Naive thymus-derived CD4-positive, alpha-beta T cell (primary cell): Measurements from ENCODE around the gene TCF7L2. TPM values are rescaled to one million over a fixed set of nuclear protein-coding genes. Genes with fewer than 3 reads are reported as not detected.

Experiments used
- ATAC-seq: fragments of 150-1000 bp; cut with Tn5 transposase; 2 replicates; pipeline ENCODE4 v1.10.0; 2021; ENCODE audit warnings: mild to moderate bottlenecking, moderate library complexity
- CTCF ChIA-PET: fragments of 350-600 bp; sonication (Branson Sonifier 250); formaldehyde crosslinking; loops from one replicate; lab custom pipeline; 2021; ENCODE audit warnings: antibody characterized with exemption; lab: Charles Lee
- POLR2A ChIA-PET: fragments of 350-600 bp; sonication (Branson Sonifier 250); formaldehyde crosslinking; loops from one replicate; lab custom pipeline; 2021; ENCODE audit warnings: antibody characterized with exemption, inconsistent platforms; lab: Charles Lee
- DNase-seq, 9 donors: peaks; one replicate each; pipeline versions ENCODE4 v3.0.0 to v3.0.0-alpha.2; 2020 to 2022; ENCODE audit warnings: mixed read lengths in 1 of 9
- H3K27ac ChIP-seq: one replicate; pipeline ENCODE4 v1.7.0; 2013; ENCODE audit warnings: mild to moderate bottlenecking, low read depth, low read length, moderate library complexity
- H3K27me3 ChIP-seq, 2 donors: one replicate each; pipeline ENCODE4 v1.7.0; 2013; ENCODE audit warnings: low read length in 2 of 2, mild to moderate bottlenecking in 2 of 2, moderate library complexity in 2 of 2; ENCODE audit not compliant: control insufficient read depth in 2 of 2, insufficient read depth in 2 of 2
- H3K36me3 ChIP-seq, 3 experiments: 1 replicate in 2 of 3; 2 replicates in 1 of 3; pipeline ENCODE4 v1.7.0; 2013; ENCODE audit warnings: low read length in 3 of 3, mild to moderate bottlenecking in 3 of 3, moderate library complexity in 1 of 3; ENCODE audit not compliant: insufficient read depth in 3 of 3, control insufficient read depth in 2 of 3
- H3K4me1 ChIP-seq, 2 donors: one replicate each; pipeline ENCODE4 v1.7.0; 2013; ENCODE audit warnings: low read length in 2 of 2, mild to moderate bottlenecking in 2 of 2, moderate library complexity in 1 of 2; ENCODE audit not compliant: control insufficient read depth in 2 of 2, insufficient read depth in 2 of 2
- H3K4me3 ChIP-seq: 2 replicates; pipeline ENCODE4 v1.7.0; 2013; ENCODE audit warnings: mild to moderate bottlenecking, low read length
- H3K9me3 ChIP-seq, 3 experiments: 1 replicate in 2 of 3; 2 replicates in 1 of 3; pipeline ENCODE4 v1.7.0; 2013; ENCODE audit warnings: low read length in 3 of 3; ENCODE audit not compliant: control insufficient read depth in 2 of 3
- H3K27ac Mint-ChIP-seq, 9 donors: one replicate each; pipeline ENCODE4 v1.8.0; 2020 to 2022; ENCODE audit warnings: mixed read lengths in 9 of 9, mild to moderate bottlenecking in 8 of 9, moderate library complexity in 5 of 9, inconsistent platforms in 2 of 9
- H3K27me3 Mint-ChIP-seq, 5 donors: one replicate each; pipeline ENCODE4 v1.8.0; 2021 to 2022; ENCODE audit warnings: mixed read lengths in 5 of 5, mild to moderate bottlenecking in 1 of 5
- H3K36me3 Mint-ChIP-seq, 5 donors: one replicate each; pipeline ENCODE4 v1.8.0; 2020 to 2022; ENCODE audit warnings: mixed read lengths in 5 of 5, mild to moderate bottlenecking in 3 of 5, inconsistent platforms in 1 of 5
- H3K4me1 Mint-ChIP-seq, 7 donors: one replicate each; pipeline ENCODE4 v1.8.0; 2020 to 2022; ENCODE audit warnings: mixed read lengths in 7 of 7, mild to moderate bottlenecking in 3 of 7, inconsistent platforms in 1 of 7
- H3K4me3 Mint-ChIP-seq, 10 donors: one replicate each; pipeline ENCODE4 v1.8.0; 2020 to 2022; ENCODE audit warnings: mild to moderate bottlenecking in 10 of 10, mixed read lengths in 10 of 10, moderate library complexity in 6 of 10, inconsistent platforms in 2 of 10
- H3K9me3 Mint-ChIP-seq, 11 donors: one replicate each; pipeline ENCODE4 v1.8.0; 2020 to 2022; ENCODE audit warnings: mixed read lengths in 11 of 11, mild to moderate bottlenecking in 4 of 11, inconsistent platforms in 1 of 11, moderate library complexity in 1 of 11
- intact Hi-C, 2 donors: fragments of 100-400 bp; cut with micrococcal nuclease; formaldehyde crosslinking; loops; one replicate each; pipeline ENCODE4 v1.15.1; 2023
- polyA plus RNA-seq, 2 donors: library from polyadenylated mRNA; unstranded; fragments of 300-500 nt; fragmentation: Illumina TruSeq; gene quantifications; one replicate each; pipeline ENCODE4 v1.2.3, GENCODE V29; 2021
- total RNA-seq, 6 experiments: library from RNA in 5 of 6; stranded (reverse) in 5 of 6; gene quantifications; 1 replicate in 5 of 6; 2 replicates in 1 of 6; pipeline ENCODE4 v1.2.3 and lab custom pipeline; 2021 to 2026

Gene TCF7L2
- total and polyA plus RNA-seq, 7 experiments from 2014 or later, result 0.39 to 31.4 (median 3.1) TPM

DNA sequence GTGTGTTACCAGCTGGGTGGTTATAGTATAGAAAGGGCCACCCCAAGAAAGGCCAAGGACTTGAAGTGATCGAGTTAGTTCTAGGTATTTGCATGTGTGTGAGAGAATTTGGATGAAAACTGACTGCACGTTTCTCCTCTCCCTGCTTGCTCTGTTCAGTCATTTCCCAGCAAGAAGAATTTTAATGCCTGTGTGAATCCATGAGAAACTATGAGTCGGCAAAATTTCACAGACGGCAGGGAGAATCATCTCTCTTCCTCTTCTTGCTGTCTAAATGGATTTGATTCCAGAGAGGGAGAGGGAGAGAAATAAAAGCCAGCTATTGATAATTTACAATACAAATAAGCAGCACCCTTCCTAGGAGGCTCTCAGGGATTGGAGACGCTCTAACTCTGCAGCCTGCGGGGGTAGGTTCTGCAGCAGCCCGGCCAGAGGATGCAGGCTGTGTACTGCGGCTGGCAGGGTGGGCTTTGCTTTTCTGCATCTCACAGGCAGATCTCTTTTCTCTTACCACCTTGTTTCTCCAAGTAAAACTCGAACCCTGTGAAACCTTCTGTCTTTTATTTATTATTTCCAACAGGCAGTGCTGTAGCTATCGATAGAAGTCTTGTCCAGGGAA is 183.6 kb downstream of the TCF7L2 start:
- CTCF ChIA-PET, result no interaction called here
- no peak overlapping the region for H3K4me3 Mint-ChIP-seq

DNA sequence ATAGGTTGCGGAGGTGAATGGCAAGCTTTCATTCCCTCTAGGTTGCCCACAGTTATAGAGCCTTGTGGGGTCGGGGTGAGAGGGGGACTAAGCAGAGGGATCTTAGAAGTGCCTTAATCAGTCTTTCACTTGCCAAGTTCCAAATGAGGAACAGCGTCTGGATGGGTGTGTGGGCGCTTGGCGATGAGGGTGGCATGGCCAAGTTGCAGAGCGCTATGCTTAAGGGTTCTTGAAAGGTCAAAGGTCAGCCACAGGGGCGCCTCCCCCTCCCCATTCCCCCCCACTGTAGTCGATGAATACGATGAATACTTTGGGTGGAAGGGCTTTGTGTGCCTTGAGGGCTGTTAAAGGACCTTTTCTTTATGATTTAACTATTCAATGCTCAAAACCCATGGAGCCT is 185.0 kb downstream of the TCF7L2 start:
- H3K9me3 ChIP-seq, result no peaks in the 10 kb centered on the region
- ChIA-PET POLR2A (no interaction called here), CTCF (no interaction called here)
- DNase-seq (no peak), ATAC-seq (no peak)
- no peak overlapping the region for H3K4me3 ChIP-seq
- no peaks in the 10 kb centered on the region for H3K4me1 ChIP-seq
- H3K27ac ChIP-seq, result no peak overlapping the region
- Mint-ChIP-seq H3K27me3 (peaks cover 4 to 24% (median 11%) of the 10 kb centered on the region in 5 donors), H3K36me3 (no peaks in the 10 kb centered on the region), H3K4me1 (peaks cover 0 to 3% (median 0%) of the 10 kb centered on the region in 7 donors), H3K9me3 (no peaks in the 10 kb centered on the region), H3K4me3 (no peak overlapping the region), H3K27ac (no peak overlapping the region)
- H3K36me3 ChIP-seq, result no peaks in the 10 kb centered on the region
- intact Hi-C loops, result no loop called here
- H3K27me3 ChIP-seq, result no peaks in the 10 kb centered on the region

More for the DNA sequence above, 183.6 kb downstream of the TCF7L2 start:
- intact Hi-C loops, result no loop called here
- ATAC-seq (no peak), DNase-seq (no peak)
- Mint-ChIP-seq H3K36me3 (no peaks in the 10 kb centered on the region), H3K27ac (no peak overlapping the region), H3K4me1 (peaks cover 0 to 2% (median 0%) of the 10 kb centered on the region in 7 donors), H3K9me3 (no peaks in the 10 kb centered on the region), H3K27me3 (peaks cover 9 to 39% (median 21%) of the 10 kb centered on the region in 5 donors)
- no peaks in the 10 kb centered on the region for H3K4me1 ChIP-seq
- H3K27ac ChIP-seq, result no peak overlapping the region
- POLR2A ChIA-PET, result interaction anchor here (0.6 kb wide), 1 partner anchor 49 kb away, joined by 3 read pairs; no protein-coding TSS in a partner anchor
- H3K4me3 ChIP-seq, result no peak overlapping the region
- no peaks in the 10 kb centered on the region for H3K27me3 ChIP-seq
- H3K9me3 ChIP-seq, result no peaks in the 10 kb centered on the region
- no peaks in the 10 kb centered on the region for H3K36me3 ChIP-seq

DNA sequence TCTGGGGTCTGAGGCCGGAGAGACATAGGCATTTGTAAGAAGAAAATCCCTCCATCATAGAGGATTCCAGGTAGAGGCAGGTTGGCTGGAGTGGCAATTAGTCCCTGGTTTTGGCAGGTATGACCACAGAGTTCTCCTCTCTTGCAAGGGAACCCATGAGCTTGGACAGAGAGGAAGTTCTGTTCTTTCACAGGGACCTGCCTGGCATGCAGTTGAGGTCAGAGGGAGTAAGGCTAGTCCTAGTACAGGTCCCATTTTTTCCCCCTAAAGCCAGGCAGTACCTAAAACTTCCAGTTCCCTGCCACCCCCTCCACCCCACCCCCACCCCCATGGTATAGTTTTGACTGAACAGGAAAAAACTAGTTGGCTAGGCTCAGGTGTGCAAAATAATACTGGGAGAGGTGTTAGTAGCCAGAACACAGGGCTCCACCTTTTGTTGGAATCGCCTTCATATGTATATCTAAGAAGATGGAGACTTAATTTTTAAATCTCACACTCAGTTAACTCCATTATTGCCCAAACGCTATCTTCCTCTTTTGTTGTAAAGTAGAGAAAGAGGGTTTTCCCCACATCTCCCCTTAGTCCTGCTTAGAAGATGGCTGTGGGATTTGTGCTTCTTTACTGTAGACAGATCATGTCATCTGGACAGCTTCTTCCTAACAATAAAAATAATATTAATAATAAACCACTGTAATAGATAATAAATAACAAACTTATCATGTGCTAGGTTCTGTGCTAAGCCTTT is 188.1 kb downstream of the TCF7L2 start:
- Histone ChIP-seq H3K36me3 (no peaks in the 10 kb centered on the region), H3K27me3 (no peaks in the 10 kb centered on the region), H3K4me1 (no peaks in the 10 kb centered on the region), H3K27ac (no peak overlapping the region), H3K9me3 (no peaks in the 10 kb centered on the region), H3K4me3 (no peak overlapping the region)
- no peak for DNase-seq
- H3K9me3 Mint-ChIP-seq, result no peaks in the 10 kb centered on the region
- intact Hi-C loops, result no loop called here
- H3K27me3 Mint-ChIP-seq, result peaks cover 0 to 6% (median 3%) of the 10 kb centered on the region in 5 donors
- H3K4me3 Mint-ChIP-seq, result no peak overlapping the region
- POLR2A ChIA-PET, result no interaction called here
- H3K36me3 Mint-ChIP-seq, result peaks cover 0 to under 1% (median 0%) of the 10 kb centered on the region in 5 donors
- CTCF ChIA-PET, result no interaction called here
- no peak overlapping the region for H3K27ac Mint-ChIP-seq
- no peak for ATAC-seq
- peaks cover 0 to 3% (median 0%) of the 10 kb centered on the region in 7 donors for H3K4me1 Mint-ChIP-seq

DNA sequence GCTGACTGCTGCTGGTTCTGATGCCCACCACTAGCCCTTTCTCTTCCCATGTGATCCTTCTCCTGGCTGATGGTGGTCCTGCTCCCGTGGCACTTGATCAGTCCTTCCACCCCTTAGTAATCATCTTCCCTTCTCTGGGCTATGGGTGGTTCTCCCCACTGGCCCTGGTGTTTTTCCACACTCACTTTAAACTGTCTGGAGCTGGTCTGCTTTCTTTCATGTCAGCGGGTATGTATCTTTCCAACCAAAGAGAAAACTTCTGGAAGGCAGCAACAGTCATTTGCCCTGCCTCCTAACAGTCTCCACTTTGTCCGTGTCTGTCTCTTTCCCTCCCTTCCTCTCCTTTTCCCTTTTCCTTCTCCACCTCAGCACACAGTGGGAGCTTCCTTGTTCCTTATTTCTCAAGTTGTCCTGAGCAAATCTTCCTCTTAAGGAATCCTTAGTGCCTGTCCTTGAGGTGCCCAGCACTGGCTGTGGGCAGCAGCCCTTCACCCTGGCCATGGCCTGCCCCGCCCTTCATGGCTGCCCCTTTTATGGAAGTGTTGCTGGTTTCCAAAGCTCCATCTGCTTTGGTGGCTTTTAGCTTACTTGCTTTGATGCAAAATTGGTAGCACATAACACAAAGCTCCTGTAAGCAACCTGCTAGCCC is 189.0 kb downstream of the TCF7L2 start:
- H3K36me3 Mint-ChIP-seq, result peaks cover 0 to 7% (median 0%) of the 10 kb centered on the region in 5 donors
- H3K9me3 ChIP-seq, result no peaks in the 10 kb centered on the region
- DNase-seq (no peak), ATAC-seq (no peak)
- H3K27me3 Mint-ChIP-seq, result peaks cover 0 to 3% (median under 1%) of the 10 kb centered on the region in 5 donors
- intact Hi-C loops, result no loop called here
- peaks cover 0 to 2% (median 0%) of the 10 kb centered on the region in 7 donors for H3K4me1 Mint-ChIP-seq
- H3K27me3 ChIP-seq, result no peaks in the 10 kb centered on the region
- POLR2A ChIA-PET, result no interaction called here
- H3K27ac Mint-ChIP-seq, result no peak overlapping the region
- CTCF ChIA-PET, result no interaction called here
- H3K27ac ChIP-seq, result no peak overlapping the region
- peaks cover 0 to 2% (median 0%) of the 10 kb centered on the region in 11 donors for H3K9me3 Mint-ChIP-seq
- H3K36me3 ChIP-seq, result no peaks in the 10 kb centered on the region
- peak overlapping the region in 1 of 10 donors; percentile 29 for H3K4me3 Mint-ChIP-seq
- no peaks in the 10 kb centered on the region for H3K4me1 ChIP-seq
- H3K4me3 ChIP-seq, result no peak overlapping the region

DNA sequence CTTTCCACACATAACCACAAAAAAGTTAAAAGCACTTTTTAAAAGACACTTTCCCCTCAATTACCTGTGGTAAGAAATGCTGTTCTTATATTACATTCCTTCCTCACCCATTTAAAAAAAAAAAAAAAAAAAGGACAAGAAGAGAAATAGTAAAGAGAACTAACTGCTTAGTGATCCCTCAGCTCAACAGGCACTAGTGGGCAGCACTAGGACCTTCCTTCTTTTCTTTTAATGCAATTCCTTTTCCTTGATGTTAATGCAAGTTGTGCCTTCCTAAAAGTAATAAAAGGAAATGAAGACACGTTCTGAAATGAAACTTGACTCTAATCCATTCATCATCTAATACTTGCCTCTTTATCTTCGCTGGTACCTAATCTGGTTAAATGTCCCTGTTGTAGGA is 189.7 kb downstream of the TCF7L2 start:
- Mint-ChIP-seq H3K27ac (no peak overlapping the region), H3K9me3 (peaks cover 0 to 2% (median 0%) of the 10 kb centered on the region in 11 donors), H3K4me1 (peaks cover 0 to 2% (median 0%) of the 10 kb centered on the region in 7 donors), H3K4me3 (no peak overlapping the region), H3K27me3 (peaks cover 0 to 3% (median 0%) of the 10 kb centered on the region in 5 donors), H3K36me3 (peaks cover 0 to 8% (median 0%) of the 10 kb centered on the region in 5 donors)
- CTCF ChIA-PET, result no interaction called here
- Histone ChIP-seq H3K36me3 (no peaks in the 10 kb centered on the region), H3K9me3 (no peaks in the 10 kb centered on the region), H3K27me3 (no peaks in the 10 kb centered on the region), H3K4me3 (no peak overlapping the region), H3K27ac (no peak overlapping the region), H3K4me1 (no peaks in the 10 kb centered on the region)
- DNase-seq (no peak), ATAC-seq (no peak)
- POLR2A ChIA-PET, result no interaction called here
- intact Hi-C loops, result no loop called here

DNA sequence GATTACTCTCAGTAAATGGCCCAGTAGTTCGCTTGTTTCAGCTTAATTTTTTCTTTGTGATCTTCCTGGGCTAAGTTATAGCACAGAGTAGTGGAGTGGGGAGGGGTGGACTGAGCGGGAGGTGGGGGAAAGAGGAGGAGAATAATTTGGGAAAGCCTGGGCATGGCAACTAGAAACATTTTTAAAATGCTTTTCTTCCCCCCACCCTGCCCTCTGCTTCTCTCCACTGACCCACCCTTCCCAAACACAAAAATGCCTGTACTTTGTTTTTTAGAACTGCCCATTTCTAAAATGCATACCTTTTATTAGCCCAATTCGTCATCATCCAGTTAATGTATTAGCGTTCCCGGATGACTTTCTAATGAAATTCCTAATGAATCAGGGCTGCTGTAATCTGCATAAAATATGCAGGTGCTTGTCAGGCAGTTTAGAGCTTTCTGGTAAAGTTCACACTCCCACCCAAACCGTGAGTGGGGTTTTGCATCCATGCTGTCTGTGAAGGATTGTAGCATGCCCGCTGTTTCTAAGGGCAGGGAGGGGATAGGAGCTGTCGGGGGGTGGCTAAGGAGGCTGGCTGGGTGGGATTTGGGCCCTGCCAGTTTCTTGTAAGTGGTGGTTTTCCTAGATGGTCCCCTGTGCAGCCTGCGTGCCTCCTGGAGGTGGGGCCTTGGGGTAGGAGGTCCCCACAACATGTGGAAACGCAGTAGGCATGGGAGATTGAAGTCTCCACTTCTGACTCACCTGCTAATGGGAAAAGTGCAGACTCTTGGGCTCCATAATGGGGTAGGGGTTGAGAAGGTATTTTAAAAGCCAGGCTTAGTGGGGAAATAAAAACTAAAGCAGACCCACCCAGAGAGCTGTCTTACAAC is 190.3 kb downstream of the TCF7L2 start:
- H3K27me3 Mint-ChIP-seq, result peaks cover 0 to 3% (median 0%) of the 10 kb centered on the region in 5 donors
- no peak for DNase-seq
- peaks cover 0 to 8% (median 0%) of the 10 kb centered on the region in 5 donors for H3K36me3 Mint-ChIP-seq

More for the DNA sequence above, 190.3 kb downstream of the TCF7L2 start:
- intact Hi-C loops, result no loop called here
- ChIA-PET POLR2A (no interaction called here), CTCF (no interaction called here)
- peaks cover 0 to 2% (median 0%) of the 10 kb centered on the region in 11 donors for H3K9me3 Mint-ChIP-seq
- H3K4me3 ChIP-seq, result no peak overlapping the region
- no peaks in the 10 kb centered on the region for H3K27me3 ChIP-seq
- no peak overlapping the region for H3K4me3 Mint-ChIP-seq
- no peak for ATAC-seq
- no peak overlapping the region for H3K27ac Mint-ChIP-seq
- H3K36me3 ChIP-seq, result no peaks in the 10 kb centered on the region
- H3K4me1 ChIP-seq, result no peaks in the 10 kb centered on the region
- H3K9me3 ChIP-seq, result no peaks in the 10 kb centered on the region
- H3K27ac ChIP-seq, result no peak overlapping the region
- H3K4me1 Mint-ChIP-seq, result peaks cover 0 to 2% (median 0%) of the 10 kb centered on the region in 7 donors
